ENCODE results near the gene CYGB.
A peak's percentile ranks its signal among the peaks of the same experiment; 100 is the strongest.
"Not testable (repeated sequence)": the region's sequence is repeated elsewhere in the genome, so short reads cannot be mapped to it uniquely, and the experiment has no call there.

CYGB gene

DNA sequence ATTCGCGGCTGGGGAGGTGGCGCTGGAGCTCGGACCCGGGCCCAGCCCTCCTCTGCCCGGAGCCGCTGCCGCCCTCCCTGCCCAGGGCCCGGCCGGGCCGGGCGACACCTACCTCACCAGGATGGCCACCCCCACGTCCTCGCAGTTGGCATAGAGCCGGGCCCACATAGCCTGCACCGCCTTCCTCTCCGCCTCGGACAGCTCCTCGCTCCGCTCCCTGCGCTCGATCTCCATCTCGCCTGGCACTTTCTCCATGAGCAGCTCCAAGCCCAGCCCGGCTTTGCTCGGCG, 276 bp downstream of the CYGB start:
- Histone ChIP-seq H3K9me3 (ENCODE audit: control insufficient read depth in 2 of 2, low read length in 2 of 2) (no peaks in the 10 kb centered on the region), H3K4me3 (ENCODE audit: low read length in 2 of 2) (peak overlapping the region; percentile 33 to 52), H3K27ac (ENCODE audit: low read depth in 2 of 2, low read length in 2 of 2) (peak overlapping the region; percentile 46 to 48), H3K9ac (ENCODE audit: low read depth in 1 of 2, low read length in 2 of 2) (peak overlapping the region in 1 of 2 donors; percentile 64), H3K4me1 (ENCODE audit: control insufficient read depth in 2 of 2, insufficient read depth in 2 of 2, low read length in 2 of 2) (peaks cover 14 to 17% of the 10 kb centered on the region in 2 donors), H3K36me3 (ENCODE audit: control insufficient read depth in 2 of 2, insufficient read depth in 2 of 2, low read length in 2 of 2) (no peaks in the 10 kb centered on the region), H3K27me3 (ENCODE audit: control insufficient read depth in 2 of 2, insufficient read depth in 2 of 2, low read length in 2 of 2) (peaks cover 20 to 21% of the 10 kb centered on the region in 2 donors)

DNA sequence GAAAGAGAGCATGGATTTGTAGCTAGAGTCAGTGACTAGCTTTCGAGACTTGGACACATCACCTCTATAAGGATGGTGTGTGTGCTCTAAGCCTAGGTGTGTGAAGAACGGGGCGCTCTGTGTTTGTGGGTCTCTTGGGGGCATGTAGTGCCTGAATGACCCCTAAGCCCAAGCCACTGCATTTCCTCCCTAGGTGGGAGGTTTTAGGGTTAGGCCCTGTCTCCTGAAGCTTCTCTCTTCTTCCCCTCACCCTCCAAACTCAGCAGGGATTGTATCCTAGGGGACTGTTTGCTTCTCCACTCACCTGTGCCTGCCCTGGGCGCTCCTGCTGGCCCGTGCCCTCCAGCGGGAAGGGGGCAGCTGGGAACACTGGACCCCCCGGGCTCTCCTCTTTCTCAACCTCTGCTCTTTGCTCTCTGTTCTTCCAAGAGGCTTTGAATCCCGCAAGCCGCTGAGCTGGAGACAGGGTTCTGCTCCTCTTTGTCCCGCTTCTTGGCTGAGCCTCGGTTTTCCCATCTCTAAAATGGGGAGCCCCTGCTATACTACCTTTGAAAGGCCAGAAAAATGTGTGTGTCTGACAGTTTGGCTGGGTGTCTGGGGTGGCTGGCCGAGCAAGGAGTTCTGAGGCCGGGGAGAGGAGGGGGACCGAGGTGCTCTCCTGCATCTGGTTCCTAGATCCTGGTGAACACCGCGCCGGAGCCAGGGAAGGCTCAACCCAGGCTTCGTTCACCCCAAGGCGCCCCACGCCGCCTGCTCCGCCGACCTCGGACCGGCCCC, 810 bp downstream of the CYGB start:
- Histone ChIP-seq H3K27ac (ENCODE audit: low read depth in 2 of 2, low read length in 2 of 2) (peak overlapping the region; percentile 46 to 48), H3K36me3 (ENCODE audit: control insufficient read depth in 2 of 2, insufficient read depth in 2 of 2, low read length in 2 of 2) (no peaks in the 10 kb centered on the region), H3K4me1 (ENCODE audit: control insufficient read depth in 2 of 2, insufficient read depth in 2 of 2, low read length in 2 of 2) (peaks cover 14 to 17% of the 10 kb centered on the region in 2 donors), H3K9ac (ENCODE audit: low read depth in 1 of 2, low read length in 2 of 2) (peak overlapping the region; percentile 47 to 64), H3K27me3 (ENCODE audit: control insufficient read depth in 2 of 2, insufficient read depth in 2 of 2, low read length in 2 of 2) (peaks cover 20 to 21% of the 10 kb centered on the region in 2 donors), H3K9me3 (ENCODE audit: control insufficient read depth in 2 of 2, low read length in 2 of 2) (no peaks in the 10 kb centered on the region), H3K4me3 (ENCODE audit: low read length in 2 of 2) (peak overlapping the region; percentile 40 to 52)

DNA sequence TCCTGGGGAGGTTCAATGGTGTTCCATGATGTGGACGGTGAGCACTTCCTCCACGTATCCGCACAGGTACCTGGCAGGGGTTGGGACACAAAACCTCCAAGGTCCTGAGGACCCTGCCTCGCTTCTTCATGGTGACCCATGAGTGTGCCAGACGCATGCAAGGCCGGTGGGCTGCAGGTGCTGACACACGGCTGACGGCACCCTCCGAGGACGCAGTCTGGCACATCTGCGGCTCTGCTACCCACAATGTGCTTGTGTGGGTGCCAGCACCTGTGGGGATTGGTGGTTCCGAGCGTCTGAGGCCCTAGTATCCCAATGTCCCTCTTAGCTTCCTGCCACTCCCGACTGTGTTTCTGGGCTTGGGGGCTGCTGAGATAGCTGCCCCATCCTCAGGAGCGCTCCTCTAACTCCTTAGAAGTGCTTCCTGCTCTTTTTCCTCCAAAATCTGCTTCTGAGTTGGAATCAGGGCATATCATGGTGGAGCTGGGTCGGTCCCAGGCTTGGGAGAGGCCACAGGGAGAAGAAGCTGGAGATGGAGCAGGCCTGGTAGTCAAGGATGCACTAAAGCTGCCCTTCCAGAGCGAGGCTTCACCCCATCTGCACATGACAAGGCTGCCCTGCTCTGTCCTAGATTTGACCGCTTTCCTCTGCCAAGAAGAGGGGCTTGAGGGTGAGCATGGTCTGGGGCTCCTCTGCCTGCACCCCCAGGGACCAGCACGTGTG, 1.6 kb downstream of the CYGB start:
- Histone ChIP-seq H3K9me3 (ENCODE audit: control insufficient read depth in 2 of 2, low read length in 2 of 2) (no peaks in the 10 kb centered on the region), H3K36me3 (ENCODE audit: control insufficient read depth in 2 of 2, insufficient read depth in 2 of 2, low read length in 2 of 2) (no peaks in the 10 kb centered on the region), H3K9ac (ENCODE audit: low read depth in 1 of 2, low read length in 2 of 2) (peak overlapping the region; percentile 7 to 52), H3K4me3 (ENCODE audit: low read length in 2 of 2) (peak overlapping the region; percentile 40 to 52), H3K27ac (ENCODE audit: low read depth in 2 of 2, low read length in 2 of 2) (peak overlapping the region; percentile 46 to 48), H3K27me3 (ENCODE audit: control insufficient read depth in 2 of 2, insufficient read depth in 2 of 2, low read length in 2 of 2) (peaks cover 20 to 21% of the 10 kb centered on the region in 2 donors), H3K4me1 (ENCODE audit: control insufficient read depth in 2 of 2, insufficient read depth in 2 of 2, low read length in 2 of 2) (peaks cover 19 to 21% of the 10 kb centered on the region in 2 donors)

DNA sequence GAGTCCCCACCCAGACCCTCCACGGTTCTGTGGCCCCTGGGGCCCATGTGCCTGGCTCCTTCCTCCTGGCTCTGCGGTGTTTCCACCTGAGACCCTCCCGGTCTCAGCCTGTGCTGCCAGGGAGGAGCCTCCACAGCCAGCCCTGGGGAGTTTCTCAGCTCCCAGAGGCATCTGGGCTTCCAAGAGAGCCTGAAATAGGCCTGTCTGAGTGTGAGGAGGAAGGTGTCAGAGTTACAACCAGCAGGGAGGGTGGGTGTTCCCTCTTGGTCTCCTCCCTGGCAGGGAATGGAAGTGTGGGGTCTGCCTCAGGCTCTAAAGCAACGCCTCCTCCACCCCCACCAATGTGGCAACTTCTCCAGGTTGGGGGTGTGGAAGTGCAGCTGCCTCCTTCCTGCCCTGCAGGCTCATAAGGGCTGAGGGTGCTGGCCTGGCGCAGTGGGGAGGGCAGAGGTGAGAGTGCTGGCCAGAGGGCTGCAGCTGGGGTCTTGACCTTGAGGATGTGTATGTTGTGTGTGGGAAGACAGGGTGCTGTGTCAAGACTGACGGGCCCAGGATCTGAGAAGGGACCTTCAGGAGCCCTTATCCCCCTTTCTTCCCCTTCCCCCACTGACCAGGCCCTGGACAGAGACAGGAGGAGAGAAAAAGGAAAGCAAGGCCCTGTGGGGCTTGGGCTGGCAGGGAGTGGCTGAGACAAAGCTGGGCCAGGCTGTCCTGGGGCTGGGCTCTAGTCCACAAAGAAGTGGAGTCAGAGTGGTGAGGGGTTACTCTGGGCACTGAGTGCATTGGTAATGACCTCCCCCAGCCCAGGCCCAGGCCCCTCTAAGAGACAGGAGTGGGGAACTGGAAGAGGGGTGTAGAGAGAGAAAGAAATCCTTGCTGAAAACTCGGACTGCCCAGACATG, 2.4 kb downstream of the CYGB start:
- Histone ChIP-seq H3K27me3 (ENCODE audit: control insufficient read depth in 2 of 2, insufficient read depth in 2 of 2, low read length in 2 of 2) (peaks cover 20 to 21% of the 10 kb centered on the region in 2 donors), H3K27ac (ENCODE audit: low read depth in 2 of 2, low read length in 2 of 2) (peak overlapping the region in 1 of 2 donors; percentile 48), H3K36me3 (ENCODE audit: control insufficient read depth in 2 of 2, insufficient read depth in 2 of 2, low read length in 2 of 2) (no peaks in the 10 kb centered on the region), H3K4me1 (ENCODE audit: control insufficient read depth in 2 of 2, insufficient read depth in 2 of 2, low read length in 2 of 2) (peaks cover 22 to 24% of the 10 kb centered on the region in 2 donors), H3K4me3 (ENCODE audit: low read length in 2 of 2) (peak overlapping the region in 1 of 2 donors; percentile 52), H3K9me3 (ENCODE audit: control insufficient read depth in 2 of 2, low read length in 2 of 2) (no peaks in the 10 kb centered on the region), H3K9ac (ENCODE audit: low read depth in 1 of 2, low read length in 2 of 2) (no peak overlapping the region)

DNA sequence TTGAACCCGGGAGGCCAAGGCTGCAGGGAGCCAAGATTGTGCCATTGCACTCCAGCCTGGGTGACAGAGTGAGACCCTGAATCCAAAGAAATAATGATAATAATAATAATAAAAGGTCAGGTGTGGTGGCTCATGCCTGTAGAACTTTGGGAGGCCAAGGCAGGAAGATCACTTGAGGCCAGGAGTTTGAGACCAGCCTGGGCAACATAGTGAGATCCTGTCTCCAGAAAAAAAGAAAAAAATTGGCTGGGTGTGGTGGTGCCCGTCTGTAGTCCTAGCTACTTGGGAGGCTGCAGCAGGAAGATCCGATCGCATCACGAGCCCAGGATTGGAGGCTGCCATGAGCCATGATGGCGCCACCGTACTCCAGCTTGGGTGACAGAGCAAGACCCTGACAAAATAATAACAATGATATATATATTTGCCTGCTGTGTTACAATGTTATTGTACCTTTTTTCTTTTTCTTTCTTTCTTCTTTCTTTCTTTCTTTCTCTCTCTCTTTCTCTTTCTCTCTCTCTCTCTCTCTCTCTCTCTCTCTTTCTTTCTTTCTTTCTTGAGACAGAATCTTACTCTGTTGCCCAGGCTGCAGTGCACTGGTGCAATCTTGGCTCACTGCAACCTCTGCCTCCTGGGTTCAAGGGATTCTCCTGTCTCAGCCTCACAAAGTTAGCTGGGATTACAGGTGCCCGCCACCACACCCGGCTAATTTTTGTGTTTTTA, 3.7 kb downstream of the CYGB start:
- not testable (repeated sequence) for H3K36me3 ChIP-seq (ENCODE audit: control insufficient read depth in 2 of 2, insufficient read depth in 2 of 2, low read length in 2 of 2); H3K9me3 ChIP-seq (ENCODE audit: control insufficient read depth in 2 of 2, low read length in 2 of 2); H3K4me3 ChIP-seq (ENCODE audit: low read length in 2 of 2); H3K9ac ChIP-seq (ENCODE audit: low read depth in 1 of 2, low read length in 2 of 2); H3K27ac ChIP-seq (ENCODE audit: low read depth in 2 of 2, low read length in 2 of 2)
- Histone ChIP-seq H3K27me3 (ENCODE audit: control insufficient read depth in 2 of 2, insufficient read depth in 2 of 2, low read length in 2 of 2) (peaks cover 13 to 16% of the 10 kb centered on the region in 2 donors), H3K4me1 (ENCODE audit: control insufficient read depth in 2 of 2, insufficient read depth in 2 of 2, low read length in 2 of 2) (peaks cover 32 to 36% of the 10 kb centered on the region in 2 donors)

DNA sequence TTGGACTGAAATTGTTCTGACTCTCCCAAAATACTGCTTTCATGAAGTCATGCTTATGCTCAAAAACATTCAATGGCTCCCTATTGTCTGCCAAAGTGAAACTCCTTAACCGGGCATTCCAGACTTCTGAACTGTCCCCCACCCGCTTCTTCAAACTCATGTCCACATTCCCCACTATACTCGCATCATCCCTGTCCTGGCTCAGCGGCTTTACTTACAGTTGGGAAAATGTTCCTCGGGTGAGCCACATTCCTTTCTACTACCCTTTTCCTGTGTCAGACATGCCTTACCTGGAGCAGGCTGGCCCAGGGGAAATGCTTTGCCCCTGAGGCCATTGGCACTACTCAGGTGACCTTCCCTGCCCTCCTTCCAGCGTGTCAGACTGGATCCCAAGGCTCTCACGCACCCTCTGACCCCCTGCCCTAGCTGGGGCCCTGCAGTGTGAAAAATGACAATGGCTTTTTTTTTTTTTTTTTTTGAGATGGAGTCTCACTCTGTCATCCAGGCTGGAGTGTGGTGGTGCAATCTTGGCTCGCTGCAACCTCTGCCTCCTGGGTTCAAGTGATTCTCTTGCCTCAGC, 5.3 kb downstream of the CYGB start:
- Histone ChIP-seq H3K9me3 (ENCODE audit: control insufficient read depth in 2 of 2, low read length in 2 of 2) (no peaks in the 10 kb centered on the region), H3K36me3 (ENCODE audit: control insufficient read depth in 2 of 2, insufficient read depth in 2 of 2, low read length in 2 of 2) (no peaks in the 10 kb centered on the region), H3K27ac (ENCODE audit: low read depth in 2 of 2, low read length in 2 of 2) (peak overlapping the region in 1 of 2 donors; percentile 43), H3K27me3 (ENCODE audit: control insufficient read depth in 2 of 2, insufficient read depth in 2 of 2, low read length in 2 of 2) (peaks cover 7 to 10% of the 10 kb centered on the region in 2 donors), H3K4me3 (ENCODE audit: low read length in 2 of 2) (no peak overlapping the region), H3K4me1 (ENCODE audit: control insufficient read depth in 2 of 2, insufficient read depth in 2 of 2, low read length in 2 of 2) (peaks cover 37 to 44% of the 10 kb centered on the region in 2 donors), H3K9ac (ENCODE audit: low read depth in 1 of 2, low read length in 2 of 2) (no peak overlapping the region)

DNA sequence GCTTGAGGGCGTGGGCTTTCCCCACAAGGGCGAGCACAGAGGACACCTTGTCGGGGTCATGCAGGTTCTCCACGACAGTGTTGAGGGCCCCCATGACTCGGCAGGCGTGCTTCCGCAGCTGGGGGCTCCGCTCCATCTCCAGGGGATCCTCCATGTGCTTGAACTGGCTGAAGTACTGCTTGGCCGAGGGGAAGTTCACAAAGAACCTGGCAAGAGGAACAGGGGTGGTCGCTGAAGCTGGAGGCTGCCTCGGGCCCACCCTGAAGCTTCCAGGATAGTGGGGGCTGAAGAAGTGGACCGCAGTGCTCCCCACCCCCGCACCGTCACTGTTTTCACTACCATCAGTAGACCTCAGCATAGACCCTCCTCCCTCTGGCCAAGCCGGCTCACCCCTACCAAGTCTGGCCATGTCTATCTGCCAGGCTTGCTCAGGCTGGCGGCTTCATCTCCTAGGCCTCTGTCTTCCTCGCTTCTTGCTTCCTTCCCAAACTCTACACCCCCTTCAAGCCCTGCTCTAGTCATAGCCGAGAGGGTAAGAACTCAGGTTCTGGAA, 5.9 kb downstream of the CYGB start:
- H3K4me1 ChIP-seq (ENCODE audit: control insufficient read depth in 2 of 2, insufficient read depth in 2 of 2, low read length in 2 of 2): peaks cover 35 to 44% of the 10 kb centered on the region in 2 donors
- H3K9me3 ChIP-seq (ENCODE audit: control insufficient read depth in 2 of 2, low read length in 2 of 2): no peaks in the 10 kb centered on the region
- H3K9ac ChIP-seq (ENCODE audit: low read depth in 1 of 2, low read length in 2 of 2): no peak overlapping the region
- H3K4me3 ChIP-seq (ENCODE audit: low read length in 2 of 2): no peak overlapping the region
- peak overlapping the region; percentile 73 to 86 for H3K27ac ChIP-seq (ENCODE audit: low read depth in 2 of 2, low read length in 2 of 2)
- H3K36me3 ChIP-seq (ENCODE audit: control insufficient read depth in 2 of 2, insufficient read depth in 2 of 2, low read length in 2 of 2): no peaks in the 10 kb centered on the region
- peaks cover 5 to 6% of the 10 kb centered on the region in 2 donors for H3K27me3 ChIP-seq (ENCODE audit: control insufficient read depth in 2 of 2, insufficient read depth in 2 of 2, low read length in 2 of 2)

DNA sequence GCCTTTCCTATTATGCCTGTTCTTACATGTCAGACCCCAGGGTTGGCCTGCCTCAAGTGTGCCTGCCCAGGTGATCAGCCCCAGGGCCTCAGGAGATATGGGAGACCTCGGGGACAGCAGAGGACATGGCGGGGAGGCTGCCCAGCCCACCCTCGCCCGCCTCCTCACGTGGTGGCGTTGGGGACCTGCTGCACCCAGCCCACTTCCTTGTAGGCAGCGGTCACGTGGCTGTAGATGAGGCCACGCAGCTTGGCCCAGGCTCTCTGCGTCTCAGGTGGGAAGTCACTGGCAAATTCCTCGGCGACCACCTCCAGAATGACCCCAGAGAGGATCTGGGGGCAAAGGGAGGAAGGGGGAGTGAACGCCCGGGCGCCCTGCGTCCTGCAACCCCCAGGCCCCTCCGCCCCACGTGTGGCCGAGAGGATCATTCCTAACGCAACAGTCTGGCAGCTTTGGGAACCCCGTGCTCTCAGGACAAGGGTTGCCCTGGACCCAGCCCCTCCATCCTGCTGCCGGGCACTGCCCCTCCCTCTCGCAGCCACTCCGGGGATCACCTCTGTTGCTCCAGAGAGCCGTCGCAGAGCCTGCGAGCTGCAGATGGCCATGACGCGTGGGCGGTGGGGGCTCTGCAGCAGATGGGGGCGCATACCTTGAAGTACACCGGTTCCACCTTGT, 6.6 kb downstream of the CYGB start:
- peaks cover 0 to under 1% of the 10 kb centered on the region in 2 donors for H3K27me3 ChIP-seq (ENCODE audit: control insufficient read depth in 2 of 2, insufficient read depth in 2 of 2, low read length in 2 of 2)
- H3K9me3 ChIP-seq (ENCODE audit: control insufficient read depth in 2 of 2, low read length in 2 of 2): no peaks in the 10 kb centered on the region
- peaks cover 35 to 44% of the 10 kb centered on the region in 2 donors for H3K4me1 ChIP-seq (ENCODE audit: control insufficient read depth in 2 of 2, insufficient read depth in 2 of 2, low read length in 2 of 2)
- H3K4me3 ChIP-seq (ENCODE audit: low read length in 2 of 2): no peak overlapping the region
- H3K27ac ChIP-seq (ENCODE audit: low read depth in 2 of 2, low read length in 2 of 2): peak overlapping the region; percentile 73 to 86
- no peaks in the 10 kb centered on the region for H3K36me3 ChIP-seq (ENCODE audit: control insufficient read depth in 2 of 2, insufficient read depth in 2 of 2, low read length in 2 of 2)
- peak overlapping the region; percentile 16 to 32 for H3K9ac ChIP-seq (ENCODE audit: low read depth in 1 of 2, low read length in 2 of 2)
